GM19099 (cell line): ENCODE results near the gene CYP11A1.

Experiments
- POLR2A ChIP-seq: IDR thresholded peaks from 3 replicates; pipeline ENCODE4 v1.6.1; 2011; ENCODE audit warnings: low read depth; ENCODE audit not compliant: insufficient read length; ENCODE audit errors: extremely low read depth

CYP11A1 gene

DNA sequence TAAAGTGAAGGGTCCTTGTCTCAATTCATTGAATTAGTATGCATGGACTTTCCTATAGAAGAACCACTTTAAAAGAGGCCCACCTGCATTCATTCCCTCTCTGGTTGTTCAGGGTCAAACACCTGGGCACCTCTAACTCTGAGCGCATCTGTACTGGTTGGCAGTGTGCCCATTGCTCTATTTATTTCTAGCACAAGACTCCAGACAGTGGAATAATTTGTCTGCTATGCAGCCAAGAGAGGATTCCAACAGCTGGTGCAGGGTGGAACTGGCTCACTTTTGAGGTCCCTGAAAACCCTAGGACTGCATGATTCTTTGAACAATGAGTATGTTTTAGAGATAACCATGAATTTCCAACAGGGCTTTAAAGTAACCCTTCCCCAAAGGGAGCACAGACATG is 73.4 kb downstream of the CYP11A1 start:
- no peak for TF ChIP-seq POLR2A

DNA sequence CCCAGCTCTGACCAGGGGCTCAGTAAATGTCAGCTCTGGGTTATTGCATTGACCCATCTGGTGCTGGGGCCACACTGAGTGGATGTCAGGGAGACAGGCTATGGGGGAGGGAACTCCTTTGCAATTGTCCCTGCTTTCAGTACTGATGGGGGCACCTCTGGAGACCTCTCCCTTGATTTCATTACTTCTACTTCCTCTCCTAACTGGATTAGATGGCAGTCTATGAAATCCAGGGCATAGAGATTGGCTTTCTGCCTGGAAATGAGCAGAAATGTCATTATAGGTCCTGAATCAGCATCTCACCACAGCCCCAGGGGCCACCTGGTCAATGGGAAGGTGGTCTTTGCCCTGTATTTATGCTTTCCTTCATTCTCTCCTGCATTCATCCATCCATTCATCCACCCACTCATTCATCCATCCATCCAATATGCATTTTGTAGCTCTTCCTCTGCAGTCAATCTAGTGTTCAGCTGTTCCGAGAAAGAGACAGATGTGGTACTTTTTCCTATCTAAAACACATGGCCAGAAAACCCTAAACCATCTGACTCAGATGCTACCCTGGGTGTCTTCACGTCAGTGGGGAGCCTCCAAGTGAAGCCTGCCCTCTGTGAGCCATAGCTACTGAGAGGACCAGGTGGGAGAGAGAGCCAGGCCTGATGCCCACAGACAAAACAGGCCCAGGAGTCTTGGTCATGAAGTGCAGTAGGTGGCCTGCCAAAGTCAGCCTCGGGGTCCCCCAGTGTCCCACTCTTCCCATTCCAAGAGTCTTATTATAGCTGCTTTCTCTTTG is 74.2 kb downstream of the CYP11A1 start:
- no peak for TF ChIP-seq POLR2A

DNA sequence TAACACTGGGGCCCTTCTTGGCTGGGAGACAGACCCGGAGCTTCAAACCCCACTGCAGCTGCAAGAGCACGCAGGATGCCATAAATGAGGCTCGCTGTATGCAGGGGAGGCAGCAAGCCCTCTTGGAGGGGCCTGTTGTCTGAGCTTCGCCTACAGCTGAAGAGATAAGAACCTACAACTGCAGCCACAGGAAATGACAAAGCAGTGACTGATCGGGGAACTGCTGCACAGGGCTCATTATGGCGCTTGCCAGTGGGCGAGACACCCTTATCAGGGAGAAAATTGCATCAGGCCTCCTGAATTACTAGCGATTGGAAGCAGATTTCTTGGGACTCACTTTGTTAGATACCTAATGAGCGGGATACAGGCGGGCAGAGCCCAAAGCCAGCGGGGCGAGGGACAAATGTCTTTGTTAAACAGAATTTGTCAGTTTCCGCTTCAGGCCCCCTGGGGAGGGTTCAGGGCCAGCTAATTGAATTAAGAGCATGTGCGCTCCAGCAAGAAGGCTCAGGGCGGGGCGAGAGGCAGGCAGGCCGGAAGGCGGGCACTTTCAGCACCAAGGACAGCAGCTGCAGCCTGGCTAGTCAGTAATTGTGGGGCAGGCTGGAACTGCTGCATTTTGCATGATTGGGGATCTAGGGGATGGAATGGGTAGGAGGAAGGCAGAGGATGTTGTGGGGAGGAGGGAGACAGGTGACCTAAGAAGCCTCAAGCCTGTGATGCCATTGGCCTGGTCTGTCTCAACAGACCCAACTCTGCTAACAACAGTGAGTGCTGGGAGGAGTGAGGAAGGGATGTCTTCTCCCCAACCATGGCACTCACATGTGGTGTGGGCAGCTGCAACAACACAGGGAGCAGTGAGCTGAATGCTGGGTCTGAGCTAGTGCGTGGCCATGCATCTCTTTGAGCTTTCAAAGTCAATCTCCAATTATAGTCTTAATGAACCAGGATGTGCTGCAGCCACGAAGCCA is 76.1 kb downstream of the CYP11A1 start:
- no peak for TF ChIP-seq POLR2A

DNA sequence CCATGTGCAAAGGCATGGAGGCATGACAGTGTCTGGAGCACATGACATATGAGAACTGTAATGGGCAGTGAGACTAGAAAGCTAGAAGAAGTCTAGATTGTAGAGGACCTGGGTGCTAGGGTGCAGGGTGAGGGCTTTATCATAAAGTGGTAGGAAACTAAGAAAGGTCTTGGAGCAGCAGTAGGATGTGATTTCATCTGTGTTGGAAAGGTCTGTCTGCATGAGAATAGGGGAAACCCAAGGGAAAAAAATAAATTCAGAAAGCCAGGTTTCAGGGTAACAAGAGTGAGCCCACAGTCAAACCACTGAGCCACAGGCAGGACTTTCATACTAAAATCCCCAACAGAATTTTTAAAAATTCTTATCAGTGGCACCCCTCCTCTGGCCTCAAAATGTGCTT is 76.8 kb downstream of the CYP11A1 start:
- TF ChIP-seq POLR2A, result no peak

DNA sequence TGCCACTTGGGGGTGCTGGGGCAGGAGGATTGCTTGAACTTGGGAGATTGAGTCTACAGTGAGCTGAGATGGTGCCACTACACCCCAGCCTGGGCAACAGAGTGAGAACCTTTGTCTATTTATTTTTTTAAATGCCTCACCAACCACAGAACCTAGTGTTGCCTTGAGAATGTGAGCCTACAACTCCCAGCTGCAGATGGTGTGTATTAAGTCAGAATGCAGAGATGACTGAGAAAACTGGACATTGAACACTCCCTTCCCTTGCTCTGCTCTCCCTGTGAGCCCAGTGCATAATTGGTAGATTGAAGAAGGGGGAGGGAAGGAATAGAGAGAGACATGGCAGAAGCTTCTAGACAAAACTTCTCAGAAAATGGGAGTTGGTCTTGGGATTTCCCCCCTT is 77.8 kb downstream of the CYP11A1 start:
- no peak for TF ChIP-seq POLR2A
